NCI-H510A treated with DMSO at 0.1 percent for 48 hours (cell line): Measurements from ENCODE around the gene GTF3C2.
"Not testable (repeated sequence)": the region's sequence is repeated elsewhere in the genome, so short reads cannot be mapped to it uniquely, and the experiment has no call there.

Experiments
- DNase-seq: peaks from one replicate; lab custom pipeline; 2025; lab: John Stamatoyannopoulos, UW

Gene GTF3C2

GRCh38 chr2:27322301-27322765, 34.2 kb downstream of the GTF3C2 start:
- no peak for DNase-seq

GRCh38 chr2:27320958-27321543, 35.5 kb downstream of the GTF3C2 start:
- no peak for DNase-seq

- not testable (repeated sequence) for DNase-seq
Measured at GRCh38 chr2:27319839-27320238, 36.7 kb downstream of the GTF3C2 start.

- DNase-seq = peak; percentile 75
Measured at GRCh38 chr2:27316655-27317412, 39.7 kb downstream of the GTF3C2 start.

- no peak for DNase-seq
Measured at GRCh38 chr2:27315122-27315521, 41.4 kb downstream of the GTF3C2 start.

GRCh38 chr2:27314709-27315108, 41.9 kb downstream of the GTF3C2 start:
- DNase-seq = no peak

GRCh38 chr2:27313882-27314645, 42.5 kb downstream of the GTF3C2 start:
- DNase-seq = no peak

- no peak for DNase-seq
Measured at GRCh38 chr2:27312152-27312551, 44.4 kb downstream of the GTF3C2 start.

- DNase-seq = no peak
Measured at GRCh38 chr2:27309651-27310050, 46.9 kb downstream of the GTF3C2 start.

- no peak for DNase-seq
Measured at GRCh38 chr2:27308359-27308881, 48.1 kb downstream of the GTF3C2 start, which contains the start of gene UCN. UCN (minus strand) TSS chr2:27308445; CDS start chr2:27307895, 550 bp downstream.

GRCh38 chr2:27307545-27308358, 48.8 kb downstream of the GTF3C2 start:
- no peak for DNase-seq

- DNase-seq = no peak
Measured at GRCh38 chr2:27307287-27307544, 49.3 kb downstream of the GTF3C2 start.

GRCh38 chr2:27306573-27307286, 49.8 kb downstream of the GTF3C2 start:
- no peak for DNase-seq

GRCh38 chr2:27306136-27306535, 50.4 kb downstream of the GTF3C2 start:
- DNase-seq = no peak

GRCh38 chr2:27305516-27305915, 51.0 kb downstream of the GTF3C2 start:
- DNase-seq = no peak

GRCh38 chr2:27304488-27305240, 51.9 kb downstream of the GTF3C2 start:
- no peak for DNase-seq

GRCh38 chr2:27303093-27304025, 53.2 kb downstream of the GTF3C2 start:
- peak; percentile 80 for DNase-seq

- not testable (repeated sequence) for DNase-seq
Measured at GRCh38 chr2:27300606-27301005, 56.0 kb downstream of the GTF3C2 start.

GRCh38 chr2:27298391-27299080, 58.0 kb downstream of the GTF3C2 start:
- no peak for DNase-seq
